ENCODE results near the gene FAM53B.
"Not testable (repeated sequence)": the region's sequence is repeated elsewhere in the genome, so short reads cannot be mapped to it uniquely, and the experiment has no call there.

DNA sequence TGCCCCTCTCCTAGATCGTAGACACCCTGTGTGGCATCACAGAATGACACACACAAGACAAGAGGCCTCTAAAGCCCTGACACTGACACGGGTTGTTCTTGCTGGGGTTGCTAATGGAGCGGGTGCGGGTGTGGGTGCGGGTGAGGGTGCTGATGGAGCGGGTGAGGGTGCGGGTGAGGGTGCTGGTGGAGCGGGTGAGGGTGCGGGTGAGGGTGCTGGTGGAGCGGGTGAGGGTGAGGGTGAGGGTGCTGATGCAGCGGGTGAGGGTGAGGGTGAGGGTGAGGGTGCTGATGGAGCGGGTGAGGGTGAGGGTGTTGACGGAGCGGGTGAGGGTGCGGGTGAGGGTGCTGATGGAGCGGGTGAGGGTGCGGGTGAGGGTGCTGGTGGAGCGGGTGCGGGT is 134.0 kb downstream of the FAM53B start:
- not testable (repeated sequence) for TF ChIP-seq EP300 (IDR thresholded peaks at IDR 0.05; ENCODE audit: low read depth); POLR2A (IDR thresholded peaks at IDR 0.05)
- TF ChIP-seq, protein P1, sequence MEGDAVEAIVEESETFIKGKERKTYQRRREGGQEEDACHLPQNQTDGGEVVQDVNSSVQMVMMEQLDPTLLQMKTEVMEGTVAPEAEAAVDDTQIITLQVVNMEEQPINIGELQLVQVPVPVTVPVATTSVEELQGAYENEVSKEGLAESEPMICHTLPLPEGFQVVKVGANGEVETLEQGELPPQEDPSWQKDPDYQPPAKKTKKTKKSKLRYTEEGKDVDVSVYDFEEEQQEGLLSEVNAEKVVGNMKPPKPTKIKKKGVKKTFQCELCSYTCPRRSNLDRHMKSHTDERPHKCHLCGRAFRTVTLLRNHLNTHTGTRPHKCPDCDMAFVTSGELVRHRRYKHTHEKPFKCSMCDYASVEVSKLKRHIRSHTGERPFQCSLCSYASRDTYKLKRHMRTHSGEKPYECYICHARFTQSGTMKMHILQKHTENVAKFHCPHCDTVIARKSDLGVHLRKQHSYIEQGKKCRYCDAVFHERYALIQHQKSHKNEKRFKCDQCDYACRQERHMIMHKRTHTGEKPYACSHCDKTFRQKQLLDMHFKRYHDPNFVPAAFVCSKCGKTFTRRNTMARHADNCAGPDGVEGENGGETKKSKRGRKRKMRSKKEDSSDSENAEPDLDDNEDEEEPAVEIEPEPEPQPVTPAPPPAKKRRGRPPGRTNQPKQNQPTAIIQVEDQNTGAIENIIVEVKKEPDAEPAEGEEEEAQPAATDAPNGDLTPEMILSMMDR (IDR thresholded peaks at IDR 0.05) = not testable (repeated sequence)
